ENCODE data around the gene ELOVL5.
"Not testable (repeated sequence)": the region's sequence is repeated elsewhere in the genome, so short reads cannot be mapped to it uniquely, and the experiment has no call there.

ELOVL5 gene

GRCh38 chr6:53328375-53328774 is 20.4 kb downstream of the ELOVL5 start:
- no peak for DNase-seq (ENCODE audit: low read depth in 2 of 2)

GRCh38 chr6:53327017-53327395 is 21.7 kb downstream of the ELOVL5 start:
- DNase-seq (ENCODE audit: low read depth in 2 of 2) = no peak

GRCh38 chr6:53326372-53327016 is 22.3 kb downstream of the ELOVL5 start:
- DNase-seq (ENCODE audit: low read depth in 2 of 2) = no peak

- no peak for DNase-seq (ENCODE audit: low read depth in 2 of 2)
Measured at GRCh38 chr6:53325785-53326184, 23.0 kb downstream of the ELOVL5 start.

GRCh38 chr6:53322188-53323029 is 26.3 kb downstream of the ELOVL5 start:
- DNase-seq (ENCODE audit: low read depth in 2 of 2) = no peak

GRCh38 chr6:53321701-53322100 is 27.0 kb downstream of the ELOVL5 start:
- DNase-seq (ENCODE audit: low read depth in 2 of 2) = no peak

GRCh38 chr6:53320964-53321363 is 27.8 kb downstream of the ELOVL5 start:
- no peak for DNase-seq (ENCODE audit: low read depth in 2 of 2)

GRCh38 chr6:53318429-53318828 is 30.3 kb downstream of the ELOVL5 start:
- no peak for DNase-seq (ENCODE audit: low read depth in 2 of 2)

- no peak for DNase-seq (ENCODE audit: low read depth in 2 of 2)
Measured at GRCh38 chr6:53317861-53318260, 30.9 kb downstream of the ELOVL5 start.

- DNase-seq (ENCODE audit: low read depth in 2 of 2) = not testable (repeated sequence)
Measured at GRCh38 chr6:53317299-53317698, 31.5 kb downstream of the ELOVL5 start.

- DNase-seq (ENCODE audit: low read depth in 2 of 2) = no peak
Measured at GRCh38 chr6:53316142-53316541, 32.6 kb downstream of the ELOVL5 start.

- DNase-seq (ENCODE audit: low read depth in 2 of 2) = no peak
Measured at GRCh38 chr6:53315086-53315724, 33.5 kb downstream of the ELOVL5 start.

GRCh38 chr6:53313784-53314400 is 34.9 kb downstream of the ELOVL5 start:
- DNase-seq (ENCODE audit: low read depth in 2 of 2) = no peak

- DNase-seq (ENCODE audit: low read depth in 2 of 2) = no peak
Measured at GRCh38 chr6:53312355-53312754, 36.4 kb downstream of the ELOVL5 start.

GRCh38 chr6:53311586-53311935 is 37.2 kb downstream of the ELOVL5 start:
- no peak for DNase-seq (ENCODE audit: low read depth in 2 of 2)

- no peak for DNase-seq (ENCODE audit: low read depth in 2 of 2)
Measured at GRCh38 chr6:53310771-53311585, 37.8 kb downstream of the ELOVL5 start.

- DNase-seq (ENCODE audit: low read depth in 2 of 2) = no peak
Measured at GRCh38 chr6:53309901-53310300, 38.8 kb downstream of the ELOVL5 start.

- DNase-seq (ENCODE audit: low read depth in 2 of 2) = no peak
Measured at GRCh38 chr6:53309059-53309900, 39.5 kb downstream of the ELOVL5 start.

GRCh38 chr6:53306819-53307347 is 41.9 kb downstream of the ELOVL5 start:
- DNase-seq (ENCODE audit: low read depth in 2 of 2) = no peak

- DNase-seq (ENCODE audit: low read depth in 2 of 2) = not testable (repeated sequence)
Measured at GRCh38 chr6:53306217-53306616, 42.5 kb downstream of the ELOVL5 start.
